ENCODE data around the gene ADAD2. TPM values are rescaled to one million over a fixed set of nuclear protein-coding genes. Genes with fewer than 3 reads are reported as not detected.
A peak's percentile ranks its signal among the peaks of the same experiment; 100 is the strongest.

ADAD2 gene
- total and polyA plus RNA-seq, 3 experiments from 2014 or later: 0.40 TPM; not detected in 2

DNA sequence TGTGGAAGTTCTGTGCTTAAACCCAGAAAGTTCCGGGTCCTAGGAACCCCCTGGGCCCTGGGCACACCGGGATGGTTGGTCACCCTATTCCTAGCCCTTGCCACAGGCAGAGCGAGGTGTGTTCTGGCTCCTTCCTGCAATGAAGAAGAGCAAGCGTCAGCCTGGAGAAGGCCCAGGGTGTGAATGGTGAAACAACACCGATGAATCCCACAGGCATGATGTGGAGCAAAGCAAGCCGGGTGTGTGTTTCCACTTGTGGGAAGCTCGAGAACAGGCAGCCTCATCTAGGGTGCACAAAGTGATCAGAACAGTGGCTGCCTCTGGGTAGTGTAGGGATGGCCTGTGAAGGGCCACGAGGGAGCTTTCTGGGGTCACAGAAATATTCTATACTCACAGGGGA is 35.1 kb downstream of the ADAD2 start:
- Mint-ChIP-seq H3K9me3 (no peaks in the 10 kb centered on the region), H3K4me1 (no peaks in the 10 kb centered on the region), H3K27me3 (peaks cover 13 to 44% of the 10 kb centered on the region in 2 donors), H3K27ac (peak overlapping the region in 1 of 8 donors; percentile 87), H3K4me3 (no peak overlapping the region), H3K36me3 (no peaks in the 10 kb centered on the region)
- Histone ChIP-seq H3K4me1 (ENCODE audit: insufficient read depth, low read length) (no peaks in the 10 kb centered on the region), H3K9me3 (ENCODE audit: low read length) (no peaks in the 10 kb centered on the region), H3K27me3 (ENCODE audit: insufficient read depth, low read length, poor library complexity, severe bottlenecking) (peaks cover 10% of the 10 kb centered on the region), H3K36me3 (ENCODE audit: insufficient read depth, low read length) (no peaks in the 10 kb centered on the region), H3K27ac (ENCODE audit: low read depth, low read length) (no peak overlapping the region), H3K4me3 (ENCODE audit: low read length) (no peak overlapping the region)
- CTCF ChIA-PET: interaction anchor here (0.6 kb wide), 1 partner anchor 113 kb away, joined by 3 read pairs; no protein-coding TSS in a partner anchor
- DNase-seq: no peak
- POLR2A ChIA-PET: no interaction called here

- Mint-ChIP-seq H3K4me1 (no peaks in the 10 kb centered on the region), H3K27me3 (peaks cover 9 to 47% of the 10 kb centered on the region in 2 donors), H3K4me3 (no peak overlapping the region), H3K27ac (peak overlapping the region in 1 of 8 donors; percentile 9), H3K9me3 (no peaks in the 10 kb centered on the region), H3K36me3 (no peaks in the 10 kb centered on the region)
- Histone ChIP-seq H3K4me1 (ENCODE audit: insufficient read depth, low read length) (no peaks in the 10 kb centered on the region), H3K27ac (ENCODE audit: low read depth, low read length) (no peak overlapping the region), H3K27me3 (ENCODE audit: insufficient read depth, low read length, poor library complexity, severe bottlenecking) (peaks cover 10% of the 10 kb centered on the region), H3K36me3 (ENCODE audit: insufficient read depth, low read length) (no peaks in the 10 kb centered on the region), H3K4me3 (ENCODE audit: low read length) (no peak overlapping the region), H3K9me3 (ENCODE audit: low read length) (no peaks in the 10 kb centered on the region)
- CTCF ChIA-PET: interaction anchor here (1.4 kb wide), 1 partner anchor 50 kb away, joined by 3 read pairs; no protein-coding TSS in a partner anchor
- POLR2A ChIA-PET: no interaction called here
- no peak for DNase-seq
These were observed 36.6 kb downstream of the ADAD2 start for GRCh38 chr16:84227548-84227947.

GRCh38 chr16:84228256-84228838 is 37.4 kb downstream of the ADAD2 start:
- no peak for DNase-seq
- H3K9me3 Mint-ChIP-seq: no peaks in the 10 kb centered on the region
- H3K36me3 Mint-ChIP-seq: no peaks in the 10 kb centered on the region
- no peaks in the 10 kb centered on the region for H3K4me1 ChIP-seq (ENCODE audit: insufficient read depth, low read length)
- no peak overlapping the region for H3K4me3 Mint-ChIP-seq
- no peaks in the 10 kb centered on the region for H3K9me3 ChIP-seq (ENCODE audit: low read length)
- ChIA-PET CTCF (no interaction called here), POLR2A (no interaction called here)
- H3K27me3 Mint-ChIP-seq: peaks cover 9 to 42% of the 10 kb centered on the region in 2 donors
- no peak overlapping the region for H3K27ac Mint-ChIP-seq
- peaks cover 10% of the 10 kb centered on the region for H3K27me3 ChIP-seq (ENCODE audit: insufficient read depth, low read length, poor library complexity, severe bottlenecking)
- no peaks in the 10 kb centered on the region for H3K4me1 Mint-ChIP-seq
- H3K27ac ChIP-seq (ENCODE audit: low read depth, low read length): no peak overlapping the region
- H3K4me3 ChIP-seq (ENCODE audit: low read length): no peak overlapping the region
- H3K36me3 ChIP-seq (ENCODE audit: insufficient read depth, low read length): no peaks in the 10 kb centered on the region

DNA sequence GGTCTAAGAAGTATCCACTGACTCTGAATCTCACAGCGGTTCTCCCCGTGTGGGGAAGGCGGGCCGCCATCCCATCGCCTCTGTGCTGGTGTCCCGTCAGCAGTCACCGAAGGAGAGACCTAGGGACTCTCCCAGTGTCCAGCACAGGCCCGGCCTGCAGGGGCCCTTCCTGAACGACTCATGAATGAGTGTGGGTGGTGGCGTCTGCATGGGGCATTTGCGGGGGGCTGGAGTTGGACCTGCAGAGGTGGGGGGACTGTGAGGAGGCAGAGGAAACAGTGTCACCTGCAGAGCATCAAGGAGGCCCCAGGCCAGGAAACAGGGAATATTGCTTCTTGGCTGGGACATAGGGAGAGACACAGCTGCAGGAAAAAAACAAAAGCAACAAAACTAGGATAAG is 38.5 kb downstream of the ADAD2 start:
- Histone ChIP-seq H3K27me3 (ENCODE audit: insufficient read depth, low read length, poor library complexity, severe bottlenecking) (peaks cover 10% of the 10 kb centered on the region), H3K4me3 (ENCODE audit: low read length) (no peak overlapping the region), H3K9me3 (ENCODE audit: low read length) (no peaks in the 10 kb centered on the region), H3K36me3 (ENCODE audit: insufficient read depth, low read length) (no peaks in the 10 kb centered on the region), H3K4me1 (ENCODE audit: insufficient read depth, low read length) (no peaks in the 10 kb centered on the region), H3K27ac (ENCODE audit: low read depth, low read length) (no peak overlapping the region)
- H3K9me3 Mint-ChIP-seq: no peaks in the 10 kb centered on the region
- peaks cover 8 to 39% of the 10 kb centered on the region in 2 donors for H3K27me3 Mint-ChIP-seq
- no peak for DNase-seq
- H3K4me3 Mint-ChIP-seq: no peak overlapping the region
- ChIA-PET CTCF (no interaction called here), POLR2A (no interaction called here)
- H3K36me3 Mint-ChIP-seq: no peaks in the 10 kb centered on the region
- no peaks in the 10 kb centered on the region for H3K4me1 Mint-ChIP-seq
- peak overlapping the region in 1 of 8 donors; percentile 38 for H3K27ac Mint-ChIP-seq

DNA sequence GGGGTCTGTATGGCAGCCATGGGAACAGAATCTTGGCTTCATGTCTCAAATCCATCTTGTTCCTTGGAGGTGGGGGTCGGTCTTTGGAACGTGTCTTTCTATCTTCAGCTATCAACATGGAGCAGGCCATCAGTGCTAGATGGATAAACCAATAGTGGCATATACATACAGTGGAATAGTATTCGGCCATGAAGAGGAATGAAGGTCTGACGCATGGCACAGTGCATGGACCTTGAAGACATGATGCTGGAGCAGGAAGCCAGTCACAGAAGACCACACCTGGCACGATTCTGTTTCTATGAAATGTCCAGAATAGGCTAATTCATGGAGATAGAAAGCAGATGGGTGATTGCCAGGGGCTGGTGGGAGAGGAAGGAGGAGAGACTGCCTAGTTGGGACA is 41.1 kb downstream of the ADAD2 start:
- no peak for DNase-seq
- H3K36me3 ChIP-seq (ENCODE audit: insufficient read depth, low read length): no peaks in the 10 kb centered on the region
- H3K27ac Mint-ChIP-seq: no peak overlapping the region
- peaks cover 6 to 18% of the 10 kb centered on the region in 2 donors for H3K27me3 Mint-ChIP-seq
- H3K4me3 Mint-ChIP-seq: no peak overlapping the region
- H3K4me1 ChIP-seq (ENCODE audit: insufficient read depth, low read length): no peaks in the 10 kb centered on the region
- H3K36me3 Mint-ChIP-seq: no peaks in the 10 kb centered on the region
- ChIA-PET POLR2A (no interaction called here), CTCF (no interaction called here)
- no peaks in the 10 kb centered on the region for H3K9me3 Mint-ChIP-seq
- no peaks in the 10 kb centered on the region for H3K9me3 ChIP-seq (ENCODE audit: low read length)
- no peak overlapping the region for H3K4me3 ChIP-seq (ENCODE audit: low read length)
- peaks cover 4% of the 10 kb centered on the region for H3K27me3 ChIP-seq (ENCODE audit: insufficient read depth, low read length, poor library complexity, severe bottlenecking)
- no peak overlapping the region for H3K27ac ChIP-seq (ENCODE audit: low read depth, low read length)
- no peaks in the 10 kb centered on the region for H3K4me1 Mint-ChIP-seq

- no peaks in the 10 kb centered on the region for H3K9me3 Mint-ChIP-seq
- POLR2A ChIA-PET: no interaction called here
- no peak overlapping the region for H3K27ac ChIP-seq (ENCODE audit: low read depth, low read length)
- H3K4me3 Mint-ChIP-seq: no peak overlapping the region
- H3K9me3 ChIP-seq (ENCODE audit: low read length): no peaks in the 10 kb centered on the region
- H3K36me3 Mint-ChIP-seq: no peaks in the 10 kb centered on the region
- no peaks in the 10 kb centered on the region for H3K4me1 ChIP-seq (ENCODE audit: insufficient read depth, low read length)
- CTCF ChIA-PET: no interaction called here
- H3K4me1 Mint-ChIP-seq: no peaks in the 10 kb centered on the region
- H3K27me3 Mint-ChIP-seq: peaks cover 1 to 22% of the 10 kb centered on the region in 2 donors
- no peak overlapping the region for H3K4me3 ChIP-seq (ENCODE audit: low read length)
- H3K36me3 ChIP-seq (ENCODE audit: insufficient read depth, low read length): no peaks in the 10 kb centered on the region
- no peak overlapping the region for H3K27ac Mint-ChIP-seq
- H3K27me3 ChIP-seq (ENCODE audit: insufficient read depth, low read length, poor library complexity, severe bottlenecking): no peaks in the 10 kb centered on the region
- no peak for DNase-seq
These were observed 42.0 kb downstream of the ADAD2 start for GRCh38 chr16:84232969-84233368.

- Histone ChIP-seq H3K27ac (ENCODE audit: low read depth, low read length) (no peak overlapping the region), H3K4me1 (ENCODE audit: insufficient read depth, low read length) (no peaks in the 10 kb centered on the region), H3K36me3 (ENCODE audit: insufficient read depth, low read length) (no peaks in the 10 kb centered on the region), H3K4me3 (ENCODE audit: low read length) (no peak overlapping the region), H3K9me3 (ENCODE audit: low read length) (no peaks in the 10 kb centered on the region), H3K27me3 (ENCODE audit: insufficient read depth, low read length, poor library complexity, severe bottlenecking) (no peaks in the 10 kb centered on the region)
- no peaks in the 10 kb centered on the region for H3K4me1 Mint-ChIP-seq
- POLR2A ChIA-PET: no interaction called here
- H3K4me3 Mint-ChIP-seq: no peak overlapping the region
- no peak overlapping the region for H3K27ac Mint-ChIP-seq
- H3K9me3 Mint-ChIP-seq: no peaks in the 10 kb centered on the region
- H3K27me3 Mint-ChIP-seq: peaks cover 1 to 24% of the 10 kb centered on the region in 2 donors
- H3K36me3 Mint-ChIP-seq: no peaks in the 10 kb centered on the region
- CTCF ChIA-PET: no interaction called here
- DNase-seq: no peak
These were observed 42.8 kb downstream of the ADAD2 start for GRCh38 chr16:84233748-84234147.

DNA sequence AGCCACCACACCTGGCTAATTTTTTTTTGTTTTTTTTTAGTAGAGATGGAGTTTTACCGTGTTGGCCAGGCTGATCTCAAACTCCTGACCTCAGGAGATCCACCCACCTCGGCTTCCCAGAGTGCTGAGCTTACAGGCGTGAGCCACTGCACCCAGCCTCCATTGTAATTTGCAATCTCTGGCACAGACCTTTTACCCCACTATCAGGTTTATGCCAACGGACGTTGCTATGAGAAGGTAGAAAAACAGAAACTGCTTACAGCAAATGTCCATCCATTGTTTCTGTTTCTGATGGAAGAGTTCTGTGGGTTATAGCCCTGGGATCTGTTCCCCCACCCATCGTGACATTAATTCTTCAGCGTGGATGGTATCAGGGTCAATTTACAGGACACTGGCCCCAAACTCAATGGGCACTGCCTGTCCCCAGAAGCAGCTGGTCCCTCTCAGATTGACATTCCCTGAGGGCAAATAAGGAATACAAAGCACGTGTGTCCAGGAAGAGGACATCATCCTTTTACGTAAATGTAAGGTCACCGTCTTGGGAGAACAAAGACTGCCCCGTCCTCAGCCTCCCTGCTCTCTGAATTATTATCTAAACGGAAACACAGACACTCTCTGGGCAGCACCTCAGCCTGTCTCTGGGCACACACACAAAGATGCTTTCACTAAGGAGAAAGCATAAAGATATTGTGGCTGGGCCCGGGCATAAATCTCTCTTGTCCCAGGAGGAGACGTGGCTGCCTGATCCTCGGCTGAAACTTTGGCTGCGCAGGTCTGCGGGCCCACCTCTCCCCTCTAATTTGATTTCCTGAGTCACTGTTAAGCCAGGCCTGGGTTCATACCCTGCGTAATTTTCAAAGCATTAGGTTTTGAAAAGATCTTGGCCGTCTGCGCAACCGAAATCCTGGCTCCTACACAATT is 43.6 kb downstream of the ADAD2 start:
- Histone ChIP-seq H3K4me3 (ENCODE audit: low read length) (no peak overlapping the region), H3K9me3 (ENCODE audit: low read length) (no peaks in the 10 kb centered on the region), H3K36me3 (ENCODE audit: insufficient read depth, low read length) (no peaks in the 10 kb centered on the region), H3K27me3 (ENCODE audit: insufficient read depth, low read length, poor library complexity, severe bottlenecking) (no peaks in the 10 kb centered on the region), H3K4me1 (ENCODE audit: insufficient read depth, low read length) (no peaks in the 10 kb centered on the region), H3K27ac (ENCODE audit: low read depth, low read length) (no peak overlapping the region)
- ChIA-PET POLR2A (no interaction called here), CTCF (no interaction called here)
- no peak for DNase-seq
- H3K9me3 Mint-ChIP-seq: no peaks in the 10 kb centered on the region
- no peaks in the 10 kb centered on the region for H3K4me1 Mint-ChIP-seq
- H3K27ac Mint-ChIP-seq: peak overlapping the region in 2 of 8 donors; percentile 17 to 58
- no peaks in the 10 kb centered on the region for H3K36me3 Mint-ChIP-seq
- peaks cover 2 to 29% of the 10 kb centered on the region in 2 donors for H3K27me3 Mint-ChIP-seq
- no peak overlapping the region for H3K4me3 Mint-ChIP-seq
